GM23248 (cell line): Measurements from ENCODE around the gene NME4. TPM values are rescaled to one million over a fixed set of nuclear protein-coding genes. Genes with fewer than 3 reads are reported as not detected.

Experiments used
- DNase-seq: peaks from one replicate; pipeline ENCODE4 v3.0.0-alpha.2; 2015
- H2AFZ ChIP-seq: fragments of 200-600 bp; sonication (generic); 2 replicates; pipeline ENCODE4 v1.6.1; 2016; ENCODE audit warnings: antibody characterized with exemption
- H3F3A ChIP-seq: fragments of 200-600 bp; sonication (generic); 2 replicates; pipeline ENCODE4 v1.6.1; 2016; ENCODE audit warnings: mild to moderate bottlenecking, antibody characterized with exemption, mixed run types; ENCODE audit not compliant: insufficient read depth
- H3K27ac ChIP-seq: fragments of 200-600 bp; sonication (generic); 2 replicates; pipeline ENCODE4 v1.5.1; 2016; ENCODE audit warnings: mild to moderate bottlenecking
- H3K27me3 ChIP-seq: fragments of 200-600 bp; sonication (generic); replicated peaks from 2 replicates; pipeline ENCODE4 v1.6.1; 2016; ENCODE audit warnings: mild to moderate bottlenecking; ENCODE audit not compliant: insufficient read depth
- H3K36me3 ChIP-seq: fragments of 200-600 bp; sonication (generic); 2 replicates; pipeline ENCODE4 v1.6.1; 2016; ENCODE audit warnings: low read depth, mild to moderate bottlenecking
- H3K4me1 ChIP-seq: fragments of 200-600 bp; sonication (generic); 2 replicates; pipeline ENCODE4 v1.6.1; 2016; ENCODE audit warnings: mild to moderate bottlenecking; ENCODE audit not compliant: insufficient read depth
- H3K4me2 ChIP-seq: fragments of 200-600 bp; sonication (generic); one replicate; pipeline ENCODE4 v1.6.1; 2016; ENCODE audit warnings: mild to moderate bottlenecking; ENCODE audit not compliant: unreplicated experiment
- H3K4me3 ChIP-seq: fragments of 200-600 bp; sonication (generic); 2 replicates; pipeline ENCODE4 v1.5.1; 2016; ENCODE audit warnings: mild to moderate bottlenecking
- H3K79me2 ChIP-seq: fragments of 200-600 bp; sonication (generic); 2 replicates; pipeline ENCODE4 v1.6.1; 2016; ENCODE audit warnings: mild to moderate bottlenecking; ENCODE audit not compliant: insufficient read depth
- H3K9ac ChIP-seq: fragments of 200-600 bp; sonication (generic); 2 replicates; pipeline ENCODE4 v1.6.1; 2016; ENCODE audit warnings: mild to moderate bottlenecking
- H3K9me2 ChIP-seq: fragments of 200-600 bp; sonication (generic); 2 replicates; pipeline ENCODE4 v1.6.1; 2016; ENCODE audit warnings: mixed run types, mild to moderate bottlenecking, moderate library complexity; ENCODE audit not compliant: insufficient read depth
- H3K9me3 ChIP-seq: fragments of 200-600 bp; sonication (generic); one replicate; pipeline ENCODE4 v1.6.1; 2017; ENCODE audit warnings: low read depth
- H4K20me1 ChIP-seq: fragments of 200-600 bp; sonication (generic); 2 replicates; pipeline ENCODE4 v1.6.0; 2016; ENCODE audit not compliant: insufficient read depth
- EZH2 ChIP-seq: fragments of 200-600 bp; sonication (generic); IDR thresholded peaks from 2 replicates; pipeline ENCODE4 v1.6.1; 2018; ENCODE audit warnings: antibody characterized with exemption, mild to moderate bottlenecking; ENCODE audit not compliant: insufficient read depth, poor library complexity, severe bottlenecking
- EZH2phosphoT487 ChIP-seq: fragments of 200-600 bp; sonication (generic); IDR thresholded peaks from 2 replicates; pipeline ENCODE4 v1.6.1; 2018; ENCODE audit warnings: antibody characterized with exemption, moderate library complexity, mild to moderate bottlenecking, low read depth; ENCODE audit not compliant: insufficient read depth
- WGBS, 2 experiments: methylation state at CpG; one replicate each; pipeline ENCODE4 v1.1.6; 2015 to 2017; ENCODE audit warnings: low lambda C conversion rate in 2 of 2, low coverage in 1 of 2; ENCODE audit errors: missing lambda C conversion rate in 2 of 2; 5-methylcytosine and 5-hydroxymethylcytosine counted together
- in situ Hi-C: fragments of 300-500 bp; cut with MboI; formaldehyde crosslinking; loops from 2 replicates; pipeline ENCODE4 v1.15.0; 2020
- polyA plus RNA-seq: library from polyadenylated mRNA; unstranded; fragments of >200 nt; fragmentation: Nextera tagmentation; extraction: Ambion mirVana; gene quantifications from 2 replicates; pipeline ENCODE4 v1.2.1, GENCODE V29; 2016
- total RNA-seq: library from RNA; depleted of rRNA; stranded (reverse); fragments of >200 nt; shearing (Covaris generic); gene quantifications from 2 replicates; pipeline ENCODE4 v1.2.3, GENCODE V29; 2014

Gene NME4
- total and polyA plus RNA-seq, 2 experiments from 2014 or later, result 175 to 283 TPM

- H3K9me2 ChIP-seq, result no peaks in the 10 kb centered on the region
- H3F3A ChIP-seq, result no peaks in the 10 kb centered on the region
- H3K4me1 ChIP-seq, result no peaks in the 10 kb centered on the region
- H3K27ac ChIP-seq, result no peak overlapping the region
- H2AFZ ChIP-seq, result no peak overlapping the region
- in situ Hi-C loops, result no loop called here
- no peak overlapping the region for H3K4me2 ChIP-seq
- no peak overlapping the region for H3K9ac ChIP-seq
- H3K27me3 ChIP-seq, result no peaks in the 10 kb centered on the region
- H3K9me3 ChIP-seq, result no peaks in the 10 kb centered on the region
- H4K20me1 ChIP-seq, result no peaks in the 10 kb centered on the region
- no peak for DNase-seq
- no peaks in the 10 kb centered on the region for H3K79me2 ChIP-seq
- no peaks in the 10 kb centered on the region for H3K36me3 ChIP-seq
- TF ChIP-seq EZH2, result no peak
- no peak for TF ChIP-seq EZH2phosphoT487
- no peak overlapping the region for H3K4me3 ChIP-seq
- whole genome bisulfite sequencing, 2 experiments, result 41% methylated on average over 20 of the region's 20 CpGs
These were observed 33.8 kb upstream of the NME4 start for GRCh38 chr16:363110-363765.

GRCh38 chr16:363766-364490, 33.1 kb upstream of the NME4 start:
- Histone ChIP-seq H3K4me3 (no peak overlapping the region), H4K20me1 (no peaks in the 10 kb centered on the region), H2AFZ (no peak overlapping the region), H3K4me2 (no peak overlapping the region), H3K9me2 (no peaks in the 10 kb centered on the region), H3K9me3 (no peaks in the 10 kb centered on the region), H3K27ac (no peak overlapping the region), H3K36me3 (no peaks in the 10 kb centered on the region), H3K4me1 (no peaks in the 10 kb centered on the region), H3K27me3 (no peaks in the 10 kb centered on the region), H3K9ac (no peak overlapping the region), H3F3A (no peaks in the 10 kb centered on the region), H3K79me2 (no peaks in the 10 kb centered on the region)
- no peak for DNase-seq
- TF ChIP-seq EZH2phosphoT487, result no peak
- TF ChIP-seq EZH2, result no peak
- in situ Hi-C loops, result no loop called here
- WGBS, 2 experiments, result 14 to 23% methylated on average over 15 to 23 of the region's 24 CpGs

DNA sequence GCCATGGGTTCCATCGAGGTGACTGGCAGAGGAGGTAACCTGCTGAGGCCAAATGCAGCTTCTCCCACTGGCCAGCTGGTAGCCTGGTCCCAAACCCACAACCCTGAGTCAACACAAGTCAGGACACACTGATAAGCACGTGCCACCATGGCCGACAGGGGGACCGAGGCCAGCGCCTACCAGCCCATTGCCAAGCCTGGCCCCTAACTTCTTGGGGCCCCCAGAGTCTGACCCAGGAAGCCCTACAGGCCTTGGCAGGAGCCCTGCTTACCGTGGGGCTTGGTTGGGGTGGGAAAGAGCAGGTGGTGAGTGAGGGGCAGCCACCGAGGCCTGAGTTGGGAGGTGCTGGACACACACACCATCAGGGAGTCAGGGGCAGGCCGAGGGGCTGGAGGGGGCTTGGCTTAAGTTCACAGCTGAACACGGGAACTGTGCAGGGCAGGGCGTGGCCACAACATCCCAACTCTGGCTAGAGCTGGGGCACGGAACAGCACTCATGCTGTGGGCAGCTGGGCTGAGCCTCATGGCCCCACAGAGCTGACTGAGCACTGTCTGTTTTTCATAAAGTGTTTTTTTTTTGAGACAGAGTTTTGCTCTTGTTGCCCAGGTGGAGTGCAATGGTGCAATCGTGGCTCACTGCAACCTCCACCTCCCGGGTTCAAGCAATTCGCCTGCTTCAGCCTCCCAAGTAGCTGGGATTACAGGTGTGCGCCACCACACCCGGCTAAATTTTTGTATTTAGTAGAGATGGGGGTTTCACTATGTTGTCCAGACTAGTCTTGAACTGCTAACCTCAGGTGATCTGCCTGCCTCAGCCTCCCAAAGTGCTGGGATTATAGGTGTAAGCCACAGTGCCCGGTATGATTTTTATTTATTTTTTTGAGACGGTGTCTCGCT, 32.2 kb upstream of the NME4 start:
- Histone ChIP-seq H2AFZ (no peak overlapping the region), H4K20me1 (no peaks in the 10 kb centered on the region), H3K79me2 (no peaks in the 10 kb centered on the region), H3K4me2 (no peak overlapping the region), H3K9me2 (no peaks in the 10 kb centered on the region), H3K4me3 (no peak overlapping the region), H3F3A (no peaks in the 10 kb centered on the region), H3K9ac (no peak overlapping the region), H3K27me3 (no peaks in the 10 kb centered on the region), H3K4me1 (peaks cover 2% of the 10 kb centered on the region; the same call in 1 of the 2 replicates), H3K36me3 (no peaks in the 10 kb centered on the region), H3K27ac (no peak overlapping the region), H3K9me3 (no peaks in the 10 kb centered on the region)
- WGBS, 2 experiments, result 51 to 53% methylated on average over 18 of the region's 19 CpGs
- TF ChIP-seq EZH2phosphoT487, result no peak
- TF ChIP-seq EZH2, result no peak
- in situ Hi-C loops, result no loop called here
- peak; percentile 46 for DNase-seq

DNA sequence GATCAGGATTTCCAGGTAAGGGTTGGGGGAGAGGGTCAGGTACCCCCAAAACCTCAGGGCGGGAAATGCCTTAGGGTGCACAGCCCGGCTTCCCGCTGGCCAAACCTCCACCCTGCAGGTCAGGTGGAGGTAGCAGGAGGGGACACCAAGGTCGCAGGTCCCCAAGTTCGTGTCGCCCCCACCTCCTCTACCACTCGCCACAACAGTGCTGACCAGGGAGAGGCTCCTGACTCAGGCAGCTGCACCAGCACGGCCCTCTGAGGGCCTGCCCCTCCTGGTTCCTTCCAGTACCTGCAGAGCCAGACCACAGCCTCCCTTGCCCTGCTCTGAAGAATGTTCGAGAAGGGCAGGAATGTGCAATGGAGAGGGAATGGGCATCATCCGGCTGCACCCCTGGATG, 30.5 kb upstream of the NME4 start:
- WGBS, 2 experiments, result 89 to 90% methylated on average over 10 of the region's 10 CpGs
- H3K4me2 ChIP-seq, result no peak overlapping the region
- no peaks in the 10 kb centered on the region for H4K20me1 ChIP-seq
- H3K27ac ChIP-seq, result no peak overlapping the region
- no peak overlapping the region for H3K9ac ChIP-seq
- no peaks in the 10 kb centered on the region for H3K36me3 ChIP-seq
- no peak overlapping the region for H3K4me3 ChIP-seq
- H2AFZ ChIP-seq, result no peak overlapping the region
- H3K4me1 ChIP-seq, result peaks cover 8% of the 10 kb centered on the region
- DNase-seq, result no peak
- no peaks in the 10 kb centered on the region for H3K9me3 ChIP-seq
- no peaks in the 10 kb centered on the region for H3K79me2 ChIP-seq
- H3F3A ChIP-seq, result no peaks in the 10 kb centered on the region
- in situ Hi-C loops, result no loop called here
- no peaks in the 10 kb centered on the region for H3K27me3 ChIP-seq
- TF ChIP-seq EZH2, result no peak
- no peak for TF ChIP-seq EZH2phosphoT487
- no peaks in the 10 kb centered on the region for H3K9me2 ChIP-seq
